HCT116 (cell line): ENCODE results near the gene MAVS.

Experiments
- CEBPB ChIP-seq: IDR thresholded peaks from 2 replicates; pipeline ENCODE4 v1.6.1; 2012; ENCODE audit warnings: low read depth
- EGR1 ChIP-seq: IDR thresholded peaks from 2 replicates; pipeline ENCODE4 v1.6.1; 2012; ENCODE audit warnings: low read depth
- EZH2 ChIP-seq: fragments of 200-600 bp; sonication (generic); IDR thresholded peaks from 2 replicates; pipeline ENCODE4 v1.6.1; 2017; ENCODE audit warnings: antibody characterized with exemption, mixed run types
- JUND ChIP-seq: IDR thresholded peaks from 2 replicates; pipeline ENCODE4 v1.6.1; 2012
- POLR2AphosphoS5 ChIP-seq: IDR thresholded peaks from 2 replicates; pipeline ENCODE4 v1.6.1; 2011; ENCODE audit warnings: mild to moderate bottlenecking, low read depth, low read length, moderate library complexity
- TF ChIP-seq, protein P1 (sequence below), 3 experiments: fragments of 200-600 bp in 1 of 3; sonication (generic) in 1 of 3; IDR thresholded peaks in 2 of 3; conservative IDR thresholded peaks in 1 of 3; 2 replicates each; pipeline ENCODE4 v1.5.1; 2012 to 2017; ENCODE audit warnings: low read depth in 2 of 3, low read length in 2 of 3, antibody characterized with exemption in 1 of 3, borderline replicate concordance in 1 of 3, control low read depth in 1 of 3, mild to moderate bottlenecking in 1 of 3, mixed read lengths in 1 of 3, mixed run types in 1 of 3, moderate library complexity in 1 of 3; ENCODE audit not compliant: insufficient read depth in 1 of 3
- TF ChIP-seq, protein P2 (sequence below): IDR thresholded peaks from 2 replicates; pipeline ENCODE4 v1.6.1; 2012

DNA sequence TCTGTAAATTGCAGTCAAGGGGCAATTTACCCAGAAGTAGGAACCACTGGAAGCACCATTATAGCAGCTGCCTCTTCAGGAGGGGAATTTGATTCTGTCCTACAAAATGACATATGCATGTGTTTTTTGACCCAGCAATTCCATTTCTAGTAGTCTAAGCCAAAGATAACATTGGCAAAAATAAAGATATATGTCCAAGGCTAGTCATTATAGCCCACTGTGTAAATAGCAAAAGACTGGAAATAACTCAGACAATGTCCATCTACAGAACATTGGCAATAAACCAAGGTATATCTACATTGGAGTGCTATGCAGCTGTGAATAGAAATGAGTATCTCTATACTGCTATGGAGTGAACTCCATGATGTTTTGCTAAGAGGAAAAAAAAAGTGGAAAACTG, 30.0 kb downstream of the MAVS start:
- TF ChIP-seq EZH2 (no peak), EGR1 (no peak), POLR2AphosphoS5 (no peak), CEBPB (no peak), JUND (no peak)
- TF ChIP-seq, protein P1, sequence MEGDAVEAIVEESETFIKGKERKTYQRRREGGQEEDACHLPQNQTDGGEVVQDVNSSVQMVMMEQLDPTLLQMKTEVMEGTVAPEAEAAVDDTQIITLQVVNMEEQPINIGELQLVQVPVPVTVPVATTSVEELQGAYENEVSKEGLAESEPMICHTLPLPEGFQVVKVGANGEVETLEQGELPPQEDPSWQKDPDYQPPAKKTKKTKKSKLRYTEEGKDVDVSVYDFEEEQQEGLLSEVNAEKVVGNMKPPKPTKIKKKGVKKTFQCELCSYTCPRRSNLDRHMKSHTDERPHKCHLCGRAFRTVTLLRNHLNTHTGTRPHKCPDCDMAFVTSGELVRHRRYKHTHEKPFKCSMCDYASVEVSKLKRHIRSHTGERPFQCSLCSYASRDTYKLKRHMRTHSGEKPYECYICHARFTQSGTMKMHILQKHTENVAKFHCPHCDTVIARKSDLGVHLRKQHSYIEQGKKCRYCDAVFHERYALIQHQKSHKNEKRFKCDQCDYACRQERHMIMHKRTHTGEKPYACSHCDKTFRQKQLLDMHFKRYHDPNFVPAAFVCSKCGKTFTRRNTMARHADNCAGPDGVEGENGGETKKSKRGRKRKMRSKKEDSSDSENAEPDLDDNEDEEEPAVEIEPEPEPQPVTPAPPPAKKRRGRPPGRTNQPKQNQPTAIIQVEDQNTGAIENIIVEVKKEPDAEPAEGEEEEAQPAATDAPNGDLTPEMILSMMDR (IDR thresholded peaks at IDR 0.05 in 2 of 3, conservative IDR thresholded peaks at IDR 0.05 in 1 of 3; ENCODE audit: borderline replicate concordance in 1 of 3, insufficient read depth in 1 of 3, low read depth in 2 of 3, low read length in 2 of 3): no peak
- TF ChIP-seq, protein P2, sequence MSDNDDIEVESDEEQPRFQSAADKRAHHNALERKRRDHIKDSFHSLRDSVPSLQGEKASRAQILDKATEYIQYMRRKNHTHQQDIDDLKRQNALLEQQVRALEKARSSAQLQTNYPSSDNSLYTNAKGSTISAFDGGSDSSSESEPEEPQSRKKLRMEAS: no peak
